A673 (cell line): ENCODE results near the gene CEP170B.

ENCODE experiments used
- CTCF ChIP-seq: fragments of 300-800, 200-600 bp; sonication (generic); conservative IDR thresholded peaks from 2 replicates; pipeline ENCODE4 v1.5.1; 2017; ENCODE audit warnings: low read depth, mild to moderate bottlenecking, antibody characterized with exemption, low read length, moderate library complexity, mixed read lengths
- EZH2 ChIP-seq: fragments of 200-600 bp; sonication (generic); IDR thresholded peaks from 2 replicates; pipeline ENCODE4 v1.6.1; 2017; ENCODE audit warnings: borderline replicate concordance, low read depth, mild to moderate bottlenecking, mixed read lengths, antibody characterized with exemption, low read length; ENCODE audit not compliant: poor library complexity, severe bottlenecking

GRCh38 chr14:104917116-104917515 is 52.0 kb downstream of the CEP170B start:
- TF ChIP-seq CTCF = no peak
- no peak for TF ChIP-seq EZH2
